GM12872 (cell line): Measurements from ENCODE around the gene RAPGEFL1.

Experiments used
- CTCF ChIP-seq: IDR thresholded peaks from 3 replicates; pipeline ENCODE4 v1.5.1; 2011; ENCODE audit warnings: low read depth, mild to moderate bottlenecking, low read length, moderate library complexity; ENCODE audit not compliant: insufficient read depth

The RAPGEFL1 gene

GRCh38 chr17:40224718-40225550 lies 47.7 kb downstream of the RAPGEFL1 start:
- no peak for TF ChIP-seq CTCF

- TF ChIP-seq CTCF = no peak
These were observed 53.4 kb downstream of the RAPGEFL1 start for GRCh38 chr17:40230670-40231069.

- TF ChIP-seq CTCF = no peak
These were observed 64.1 kb downstream of the RAPGEFL1 start for GRCh38 chr17:40241252-40241834.

GRCh38 chr17:40242774-40243173 lies 65.5 kb downstream of the RAPGEFL1 start:
- no peak for TF ChIP-seq CTCF

GRCh38 chr17:40243761-40244160 lies 66.5 kb downstream of the RAPGEFL1 start:
- TF ChIP-seq CTCF = no peak

GRCh38 chr17:40244255-40244654 lies 67.0 kb downstream of the RAPGEFL1 start:
- no peak for TF ChIP-seq CTCF
